Ectodermal cell (in vitro differentiated cells): Measurements from ENCODE around the gene CCDC60.

Source experiments
- H3K27ac ChIP-seq: 2 replicates; pipeline ENCODE4 v1.7.0; 2013; ENCODE audit warnings: mild to moderate bottlenecking, low read depth, low read length; ENCODE audit not compliant: insufficient read depth, poor library complexity, severe bottlenecking
- H3K27me3 ChIP-seq: 2 replicates; pipeline ENCODE4 v1.7.0; 2013; ENCODE audit warnings: mild to moderate bottlenecking, low read length; ENCODE audit not compliant: insufficient read depth, control insufficient read depth, poor library complexity, severe bottlenecking
- H3K36me3 ChIP-seq: one replicate; pipeline ENCODE4 v1.7.0; 2013; ENCODE audit warnings: low read length; ENCODE audit not compliant: control insufficient read depth, insufficient read depth
- H3K4me1 ChIP-seq: one replicate; pipeline ENCODE4 v1.7.0; 2013; ENCODE audit warnings: low read length; ENCODE audit not compliant: control insufficient read depth, insufficient read depth
- H3K4me3 ChIP-seq: 2 replicates; pipeline ENCODE4 v1.7.0; 2013; ENCODE audit warnings: low read depth, low read length, control low read depth; ENCODE audit not compliant: insufficient read depth
- H3K9me3 ChIP-seq: 2 replicates; pipeline ENCODE4 v1.7.0; 2013; ENCODE audit warnings: mild to moderate bottlenecking, low read length, moderate library complexity; ENCODE audit not compliant: control insufficient read depth
- WGBS, 2 experiments: methylation state at CpG; one replicate each; pipeline ENCODE4 v1.1.7; 2013; ENCODE audit warnings: missing lambda C conversion rate in 2 of 2; 5-methylcytosine and 5-hydroxymethylcytosine counted together

Gene CCDC60

GRCh38 chr12:119479121-119479561 is 144.6 kb downstream of the CCDC60 start:
- H3K27ac ChIP-seq: no peak overlapping the region

GRCh38 chr12:119480551-119480950 is 146.0 kb downstream of the CCDC60 start:
- no peaks in the 10 kb centered on the region for H3K9me3 ChIP-seq
- no peak overlapping the region for H3K27ac ChIP-seq
- H3K4me1 ChIP-seq: no peaks in the 10 kb centered on the region
- no peak overlapping the region for H3K4me3 ChIP-seq
- 89 to 90% methylated on average over 1 of the region's 1 CpG for WGBS, 2 experiments
- H3K27me3 ChIP-seq: no peaks in the 10 kb centered on the region
- no peaks in the 10 kb centered on the region for H3K36me3 ChIP-seq

More at GRCh38 chr12:119479121-119479561, 144.6 kb downstream of the CCDC60 start:
- H3K9me3 ChIP-seq: no peaks in the 10 kb centered on the region
- WGBS, 2 experiments: 92 to 93% methylated on average over 10 of the region's 10 CpGs
- no peaks in the 10 kb centered on the region for H3K36me3 ChIP-seq
- no peak overlapping the region for H3K4me3 ChIP-seq
- H3K4me1 ChIP-seq: no peaks in the 10 kb centered on the region
- H3K27me3 ChIP-seq: no peaks in the 10 kb centered on the region

GRCh38 chr12:119486599-119487154 is 152.1 kb downstream of the CCDC60 start:
- WGBS, 2 experiments: 64 to 69% methylated on average over 4 of the region's 4 CpGs
- Histone ChIP-seq H3K9me3 (no peaks in the 10 kb centered on the region), H3K4me3 (no peak overlapping the region), H3K36me3 (no peaks in the 10 kb centered on the region), H3K4me1 (no peaks in the 10 kb centered on the region), H3K27me3 (no peaks in the 10 kb centered on the region), H3K27ac (no peak overlapping the region)

GRCh38 chr12:119491814-119492213 is 157.3 kb downstream of the CCDC60 start:
- no peaks in the 10 kb centered on the region for H3K4me1 ChIP-seq
- 92 to 96% methylated on average over 5 of the region's 5 CpGs for WGBS, 2 experiments
- no peaks in the 10 kb centered on the region for H3K36me3 ChIP-seq
- no peaks in the 10 kb centered on the region for H3K27me3 ChIP-seq
- no peak overlapping the region for H3K27ac ChIP-seq
- H3K9me3 ChIP-seq: no peaks in the 10 kb centered on the region
- no peak overlapping the region for H3K4me3 ChIP-seq

GRCh38 chr12:119500209-119500608 is 165.7 kb downstream of the CCDC60 start:
- Histone ChIP-seq H3K36me3 (no peaks in the 10 kb centered on the region), H3K9me3 (no peaks in the 10 kb centered on the region), H3K27me3 (no peaks in the 10 kb centered on the region), H3K27ac (no peak overlapping the region), H3K4me3 (no peak overlapping the region), H3K4me1 (no peaks in the 10 kb centered on the region)
- WGBS, 2 experiments: 78 to 89% methylated on average over 3 to 4 of the region's 4 CpGs

GRCh38 chr12:119501052-119501451 is 166.5 kb downstream of the CCDC60 start:
- WGBS, 2 experiments: 80 to 100% methylated on average over 1 of the region's 2 CpGs
- no peaks in the 10 kb centered on the region for H3K27me3 ChIP-seq

GRCh38 chr12:119505001-119505400 is 170.5 kb downstream of the CCDC60 start:
- Histone ChIP-seq H3K4me3 (no peak overlapping the region), H3K27me3 (no peaks in the 10 kb centered on the region), H3K36me3 (no peaks in the 10 kb centered on the region), H3K4me1 (no peaks in the 10 kb centered on the region), H3K27ac (no peak overlapping the region), H3K9me3 (no peaks in the 10 kb centered on the region)
- 80 to 89% methylated on average over 6 of the region's 6 CpGs for WGBS, 2 experiments

More at GRCh38 chr12:119501052-119501451, 166.5 kb downstream of the CCDC60 start:
- no peak overlapping the region for H3K27ac ChIP-seq
- H3K4me3 ChIP-seq: no peak overlapping the region
- no peaks in the 10 kb centered on the region for H3K36me3 ChIP-seq
- no peaks in the 10 kb centered on the region for H3K9me3 ChIP-seq
- H3K4me1 ChIP-seq: no peaks in the 10 kb centered on the region

GRCh38 chr12:119512772-119513497 is 178.4 kb downstream of the CCDC60 start:
- peaks cover 4% of the 10 kb centered on the region for H3K4me1 ChIP-seq
- H3K9me3 ChIP-seq: no peaks in the 10 kb centered on the region
- H3K27ac ChIP-seq: no peak overlapping the region
- H3K27me3 ChIP-seq: no peaks in the 10 kb centered on the region
- 49% methylated on average over 8 of the region's 8 CpGs for WGBS, 2 experiments
- no peak overlapping the region for H3K4me3 ChIP-seq
- H3K36me3 ChIP-seq: no peaks in the 10 kb centered on the region

GRCh38 chr12:119528241-119528640 is 193.7 kb downstream of the CCDC60 start:
- Histone ChIP-seq H3K27ac (no peak overlapping the region), H3K36me3 (no peaks in the 10 kb centered on the region), H3K4me1 (no peaks in the 10 kb centered on the region), H3K9me3 (no peaks in the 10 kb centered on the region), H3K4me3 (no peak overlapping the region), H3K27me3 (no peaks in the 10 kb centered on the region)
- WGBS, 2 experiments: 53% methylated on average over 1 of the region's 1 CpG; no CpG with 5 or more reads in 1 of the 2 experiments

GRCh38 chr12:119540476-119540875 is 205.9 kb downstream of the CCDC60 start:
- Histone ChIP-seq H3K27ac (no peak overlapping the region), H3K4me1 (no peaks in the 10 kb centered on the region), H3K4me3 (no peak overlapping the region), H3K9me3 (no peaks in the 10 kb centered on the region), H3K27me3 (no peaks in the 10 kb centered on the region), H3K36me3 (no peaks in the 10 kb centered on the region)
- 92 to 96% methylated on average over 3 of the region's 3 CpGs for WGBS, 2 experiments
